Motor neuron (in vitro differentiated cells): Measurements from ENCODE around the gene STX19. TPM values are rescaled to one million over a fixed set of nuclear protein-coding genes. Genes with fewer than 3 reads are reported as not detected.
A peak's percentile ranks its signal among the peaks of the same experiment; 100 is the strongest.

Experiments
- ATAC-seq, 8 experiments: fragments of 200-7000 bp; cut with Tn5 transposase; replicated peaks in 6 of 8; 2 replicates each; pipeline ENCODE4 v1.8.0; 2021; ENCODE audit warnings: mild to moderate bottlenecking in 8 of 8, moderate library complexity in 8 of 8
- H3K27ac ChIP-seq, 2 donors: fragments of 250-450 bp; sonication (Bioruptor Pico); 2 replicates each; pipeline ENCODE4 v1.9.0; 2021; ENCODE audit warnings: antibody characterized with exemption in 2 of 2, mild to moderate bottlenecking in 2 of 2, moderate library complexity in 1 of 2
- H3K4me1 ChIP-seq, 2 donors: fragments of 250-450 bp; sonication (Bioruptor Pico); replicated peaks in 1 of 2; 2 replicates each; pipeline ENCODE4 v1.6.1; 2021; ENCODE audit warnings: antibody characterized with exemption in 2 of 2, mild to moderate bottlenecking in 2 of 2, moderate library complexity in 1 of 2
- H3K4me3 ChIP-seq, 5 donors: fragments of 250-450 bp; sonication (Bioruptor Pico); 2 replicates each; pipeline ENCODE4 v1.9.0; 2021; ENCODE audit warnings: antibody characterized with exemption in 5 of 5, mild to moderate bottlenecking in 5 of 5, moderate library complexity in 4 of 5
- WGBS, 10 experiments: fragments of 450-650 bp; shearing (Covaris generic); methylation state at CpG; one replicate each; pipeline ENCODE4 v1.0.0; 2022; 5-methylcytosine and 5-hydroxymethylcytosine counted together
- in situ Hi-C, 9 experiments: fragments of 400-800 bp; cut with MboI; loops; one replicate each; pipeline ENCODE4 v1.15.0; 2021; ENCODE audit warnings: low sequenced_read_pairs in 9 of 9, low pct_unique_long_range_greater_than_20kb in 2 of 9; ENCODE audit not compliant: unreplicated experiment in 9 of 9
- total RNA-seq, 8 experiments: library from RNA; unstranded; fragments of 300-600 nt; gene quantifications; 2 replicates each; pipeline versions ENCODE4 v1.2.3 to v1.2.4, GENCODE V29; 2022

The STX19 gene
- total RNA-seq, 8 experiments from 2014 or later, result 0.21 to 2.2 (median 0.60) TPM; not detected in 1

GRCh38 chr3:94015025-94015424 lies 13.4 kb downstream of the STX19 start:
- no peak for ATAC-seq
- Histone ChIP-seq H3K27ac (no peak overlapping the region), H3K4me3 (no peak overlapping the region), H3K4me1 (no peaks in the 10 kb centered on the region)
- 43 to 100% (median 88%) methylated on average over 1 of the region's 1 CpG; no CpG with 5 or more reads in 1 of the 10 experiments for WGBS, 10 experiments
- in situ Hi-C loops, result no loop called here

GRCh38 chr3:94012185-94012584 lies 16.2 kb downstream of the STX19 start:
- WGBS, 10 experiments, result 91 to 100% (median 100%) methylated on average over 1 of the region's 1 CpG; no CpG with 5 or more reads in 2 of the 10 experiments
- in situ Hi-C loops, result no loop called here
- no peak overlapping the region for H3K27ac ChIP-seq
- no peaks in the 10 kb centered on the region for H3K4me1 ChIP-seq
- ATAC-seq, result no peak
- no peak overlapping the region for H3K4me3 ChIP-seq

GRCh38 chr3:94011233-94011711 lies 17.1 kb downstream of the STX19 start:
- in situ Hi-C loops, result no loop called here
- Histone ChIP-seq H3K4me3 (no peak overlapping the region), H3K27ac (no peak overlapping the region), H3K4me1 (no peaks in the 10 kb centered on the region)
- WGBS, 10 experiments, result 79 to 100% (median 95%) methylated on average over 1 to 3 of the region's 3 CpGs; no CpG with 5 or more reads in 2 of the 10 experiments
- no peak for ATAC-seq

GRCh38 chr3:94009608-94010007 lies 18.8 kb downstream of the STX19 start:
- 76 to 100% (median 98%) methylated on average over 1 to 2 of the region's 2 CpGs for WGBS, 10 experiments
- peak in 2 of 8 experiments; percentile 24 to 50 for ATAC-seq
- Histone ChIP-seq H3K4me3 (no peak overlapping the region), H3K27ac (no peak overlapping the region), H3K4me1 (no peaks in the 10 kb centered on the region)
- in situ Hi-C loops, result loop anchor here in 1 of 9 experiments (10.0 kb wide), 1 partner anchor 55 kb away; the partner anchor contains the start of genes DHFR2 and NSUN3

- Histone ChIP-seq H3K27ac (no peak overlapping the region), H3K4me3 (no peak overlapping the region), H3K4me1 (no peaks in the 10 kb centered on the region)
- 72 to 100% (median 95%) methylated on average over 1 to 2 of the region's 2 CpGs for WGBS, 10 experiments
- in situ Hi-C loops, result loop anchor here in 1 of 9 experiments (10.0 kb wide), 1 partner anchor 57 kb away; the partner anchor contains the start of genes DHFR2 and NSUN3
- ATAC-seq, result no peak
Measured at GRCh38 chr3:94008253-94008652, 20.1 kb downstream of the STX19 start.

GRCh38 chr3:94004301-94004910 lies 24.0 kb downstream of the STX19 start:
- H3K27ac ChIP-seq, result no peak overlapping the region
- in situ Hi-C loops, result loop anchor here in 1 of 9 experiments (10.0 kb wide), 1 partner anchor 60 kb away; the partner anchor contains the start of genes DHFR2 and NSUN3
- ATAC-seq, result peak in 4 of 8 experiments; percentile 36 to 75 (median 73)
- 0 to 32% (median 15%) methylated on average over 2 to 4 of the region's 4 CpGs for WGBS, 10 experiments
- no peaks in the 10 kb centered on the region for H3K4me1 ChIP-seq
- no peak overlapping the region for H3K4me3 ChIP-seq

GRCh38 chr3:94001827-94002495 lies 26.4 kb downstream of the STX19 start:
- in situ Hi-C loops, result loop anchor here in 1 of 9 experiments (10.0 kb wide), 1 partner anchor 63 kb away; the partner anchor contains the start of genes DHFR2 and NSUN3
- H3K4me3 ChIP-seq, result no peak overlapping the region
- H3K4me1 ChIP-seq, result no peaks in the 10 kb centered on the region
- no peak overlapping the region for H3K27ac ChIP-seq
- WGBS, 10 experiments, result 48 to 100% (median 84%) methylated on average over 1 to 3 of the region's 3 CpGs
- ATAC-seq, result peak in 1 of 8 experiments; percentile 47

- no peak overlapping the region for H3K27ac ChIP-seq
- H3K4me3 ChIP-seq, result no peak overlapping the region
- H3K4me1 ChIP-seq, result no peaks in the 10 kb centered on the region
- WGBS, 10 experiments, result 75 to 100% (median 97%) methylated on average over 1 of the region's 1 CpG
- in situ Hi-C loops, result loop anchor here in 1 of 9 experiments (10.0 kb wide), 1 partner anchor 64 kb away; the partner anchor contains the start of genes DHFR2 and NSUN3
- ATAC-seq, result no peak
Measured at GRCh38 chr3:94001191-94001590, 27.2 kb downstream of the STX19 start.

- Histone ChIP-seq H3K27ac (no peak overlapping the region), H3K4me1 (no peaks in the 10 kb centered on the region), H3K4me3 (no peak overlapping the region)
- no peak for ATAC-seq
- in situ Hi-C loops, result no loop called here
- whole genome bisulfite sequencing, 10 experiments, result 80 to 100% (median 94%) methylated on average over 1 to 3 of the region's 3 CpGs; no CpG with 5 or more reads in 4 of the 10 experiments
Measured at GRCh38 chr3:93994056-93994455, 34.3 kb downstream of the STX19 start.

- no peak overlapping the region for H3K4me3 ChIP-seq
- H3K4me1 ChIP-seq, result no peaks in the 10 kb centered on the region
- in situ Hi-C loops, result no loop called here
- ATAC-seq, result no peak
- no peak overlapping the region for H3K27ac ChIP-seq
- 65 to 100% (median 85%) methylated on average over 1 to 3 of the region's 3 CpGs; no CpG with 5 or more reads in 1 of the 10 experiments for WGBS, 10 experiments
Measured at GRCh38 chr3:93992207-93992606, 36.2 kb downstream of the STX19 start.

GRCh38 chr3:93991631-93992030 lies 36.8 kb downstream of the STX19 start:
- no peak for ATAC-seq
- no peak overlapping the region for H3K4me3 ChIP-seq
- no peak overlapping the region for H3K27ac ChIP-seq
- in situ Hi-C loops, result no loop called here
- WGBS, 10 experiments, result 50 to 100% (median 89%) methylated on average over 1 to 2 of the region's 2 CpGs; no CpG with 5 or more reads in 1 of the 10 experiments
- no peaks in the 10 kb centered on the region for H3K4me1 ChIP-seq

GRCh38 chr3:93989241-93989640 lies 39.2 kb downstream of the STX19 start:
- no peak for ATAC-seq
- Histone ChIP-seq H3K27ac (no peak overlapping the region), H3K4me1 (no peaks in the 10 kb centered on the region), H3K4me3 (no peak overlapping the region)
- 51 to 100% (median 90%) methylated on average over 2 to 3 of the region's 3 CpGs; no CpG with 5 or more reads in 2 of the 10 experiments for WGBS, 10 experiments
- in situ Hi-C loops, result no loop called here

GRCh38 chr3:93988764-93989163 lies 39.6 kb downstream of the STX19 start:
- no peaks in the 10 kb centered on the region for H3K4me1 ChIP-seq
- 88 to 100% (median 100%) methylated on average over 1 to 9 of the region's 9 CpGs; no CpG with 5 or more reads in 1 of the 10 experiments for WGBS, 10 experiments
- no peak overlapping the region for H3K4me3 ChIP-seq
- in situ Hi-C loops, result no loop called here
- ATAC-seq, result no peak
- H3K27ac ChIP-seq, result no peak overlapping the region
